Fibroblast of pulmonary artery (primary cell): ENCODE measurements around the gene CXorf51B.
"Not testable (repeated sequence)": the region's sequence is repeated elsewhere in the genome, so short reads cannot be mapped to it uniquely, and the experiment has no call there.

Source experiments
- DNase-seq: peaks from one replicate; pipeline ENCODE4 v3.0.0-alpha.2; 2010; ENCODE audit warnings: low read depth
- H3K4me3 ChIP-seq: replicated peaks from 2 replicates; pipeline ENCODE4 v1.5.1; 2011; ENCODE audit warnings: low read depth, mild to moderate bottlenecking, control low read depth, low read length, moderate library complexity
- CTCF ChIP-seq: IDR thresholded peaks from 2 replicates; pipeline ENCODE4 v1.5.1; 2011; ENCODE audit warnings: mild to moderate bottlenecking, control low read depth, low read length, inconsistent platforms; ENCODE audit errors: missing control alignments

Gene CXorf51B

DNA sequence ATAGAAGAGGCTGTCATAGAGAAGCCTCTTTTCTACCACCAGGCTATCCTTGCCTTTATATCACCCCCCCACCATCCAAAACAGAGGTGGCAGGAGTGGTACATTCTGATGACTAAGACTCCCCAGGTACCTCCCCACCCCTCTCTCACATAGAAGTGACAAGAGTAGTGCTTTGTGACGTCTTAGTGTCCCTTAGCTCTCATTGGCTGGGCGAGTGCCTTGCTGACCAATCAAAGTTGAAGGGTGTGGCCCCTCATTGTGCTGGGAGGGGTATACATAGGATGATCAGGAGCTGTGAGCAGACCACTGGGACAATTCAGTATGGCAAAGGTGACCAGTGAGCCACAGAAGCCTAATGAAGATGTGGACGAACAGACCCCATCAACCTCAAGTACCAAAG is at the start of gene CXorf51B:
CXorf51B (plus strand) TSS at position 301 of the 400 bp plus-strand sequence; CDS start at position 322, 21 bp downstream.
- not testable (repeated sequence) for H3K4me3 ChIP-seq, DNase-seq

DNA sequence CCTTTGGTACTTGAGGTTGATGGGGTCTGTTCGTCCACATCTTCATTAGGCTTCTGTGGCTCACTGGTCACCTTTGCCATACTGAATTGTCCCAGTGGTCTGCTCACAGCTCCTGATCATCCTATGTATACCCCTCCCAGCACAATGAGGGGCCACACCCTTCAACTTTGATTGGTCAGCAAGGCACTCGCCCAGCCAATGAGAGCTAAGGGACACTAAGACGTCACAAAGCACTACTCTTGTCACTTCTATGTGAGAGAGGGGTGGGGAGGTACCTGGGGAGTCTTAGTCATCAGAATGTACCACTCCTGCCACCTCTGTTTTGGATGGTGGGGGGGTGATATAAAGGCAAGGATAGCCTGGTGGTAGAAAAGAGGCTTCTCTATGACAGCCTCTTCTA is 5.1 kb downstream of the CXorf51B start, which contains the start of gene CXorf51A:
CXorf51A (minus strand) TSS at position 101 of the 400 bp plus-strand sequence; CDS start at position 80, 21 bp downstream.
- H3K4me3 ChIP-seq, DNase-seq: not testable (repeated sequence)

- no peak for DNase-seq
- H3K4me3 ChIP-seq, result no peak overlapping the region
- no peak for TF ChIP-seq CTCF
Observed at GRCh38 chrX:146831994-146832393, 22.4 kb downstream of the CXorf51B start.

DNA sequence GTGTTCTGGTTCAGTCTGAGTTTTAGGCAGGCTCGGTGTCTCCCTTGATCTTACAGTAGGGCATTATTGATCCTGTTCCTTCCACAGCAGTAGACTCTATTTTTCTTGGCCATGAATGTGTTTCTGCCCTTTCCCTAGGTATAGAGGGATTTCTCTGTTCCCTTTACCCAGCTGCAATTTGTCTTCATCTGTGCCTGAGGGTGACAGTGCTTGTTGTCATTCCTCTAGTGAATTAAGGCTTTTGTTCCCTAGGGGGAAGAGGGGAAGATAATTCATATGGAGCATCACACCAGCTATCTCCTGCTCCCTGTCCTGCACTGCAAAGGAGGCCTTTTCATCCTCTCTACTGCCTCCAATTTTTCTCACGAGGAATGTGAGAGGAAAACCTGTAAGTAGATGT is 44.7 kb downstream of the CXorf51B start:
- no peak for TF ChIP-seq CTCF
- DNase-seq, result no peak
- no peak overlapping the region for H3K4me3 ChIP-seq
